Neuronal stem cell (in vitro differentiated cells): ENCODE data around the gene DNAH1.

ENCODE experiments used
- DNase-seq: peaks from one replicate; pipeline ENCODE4 v3.0.0-alpha.2; 2013; ENCODE audit warnings: low spot score
- H2AFZ ChIP-seq: one replicate; pipeline ENCODE4 v1.6.1; 2013; ENCODE audit warnings: mild to moderate bottlenecking, low read length, inconsistent platforms
- H2AK5ac ChIP-seq: 2 replicates; pipeline ENCODE4 v1.6.1; 2013; ENCODE audit warnings: low read depth, mild to moderate bottlenecking, inconsistent platforms, low read length, moderate library complexity, mixed read lengths
- H2BK120ac ChIP-seq: 2 replicates; pipeline ENCODE4 v1.6.1; 2013; ENCODE audit warnings: low read depth, mild to moderate bottlenecking, inconsistent platforms, low read length, moderate library complexity, mixed read lengths
- H2BK12ac ChIP-seq: one replicate; pipeline ENCODE4 v1.6.1; 2013; ENCODE audit warnings: low read length, inconsistent platforms
- H2BK15ac ChIP-seq: 2 replicates; pipeline ENCODE4 v1.6.1; 2013; ENCODE audit warnings: mild to moderate bottlenecking, low read length, inconsistent platforms, mixed read lengths
- H2BK5ac ChIP-seq: one replicate; pipeline ENCODE4 v1.6.1; 2013; ENCODE audit warnings: inconsistent platforms, mild to moderate bottlenecking, low read length, moderate library complexity
- H3K14ac ChIP-seq: one replicate; pipeline ENCODE4 v1.6.1; 2013; ENCODE audit warnings: low read length, inconsistent platforms
- H3K18ac ChIP-seq: 2 replicates; pipeline ENCODE4 v1.6.1; 2013; ENCODE audit warnings: low read length, inconsistent platforms
- H3K23ac ChIP-seq: 2 replicates; pipeline ENCODE4 v1.6.1; 2013; ENCODE audit warnings: low read depth, mild to moderate bottlenecking, mixed read lengths, low read length, inconsistent platforms; ENCODE audit not compliant: poor library complexity
- H3K27ac ChIP-seq: replicated peaks from 3 replicates; pipeline ENCODE4 v1.5.1; 2013; ENCODE audit warnings: low read length, inconsistent platforms
- H3K27me3 ChIP-seq, 3 experiments: 2 replicates each; pipeline ENCODE4 v1.6.1; 2013; ENCODE audit warnings: low read length in 3 of 3, mild to moderate bottlenecking in 2 of 3, inconsistent platforms in 1 of 3, low read depth in 1 of 3, mixed read lengths in 1 of 3, moderate library complexity in 1 of 3; ENCODE audit not compliant: control insufficient read depth in 3 of 3, insufficient read depth in 3 of 3
- H3K36me3 ChIP-seq, 2 donors: replicated peaks in 1 of 2; 2 replicates each; pipeline ENCODE4 v1.6.1; 2013; ENCODE audit warnings: low read length in 2 of 2; ENCODE audit not compliant: control insufficient read depth in 2 of 2, insufficient read depth in 2 of 2
- H3K4ac ChIP-seq: 2 replicates; pipeline ENCODE4 v1.6.1; 2013; ENCODE audit warnings: inconsistent platforms, mild to moderate bottlenecking, low read length, moderate library complexity
- H3K4me1 ChIP-seq, 2 donors: 1 replicate in 1 of 2; 2 replicates in 1 of 2; pipeline ENCODE4 v1.6.1; 2013; ENCODE audit warnings: low read length in 2 of 2, low read depth in 1 of 2; ENCODE audit not compliant: control insufficient read depth in 2 of 2, insufficient read depth in 1 of 2
- H3K4me2 ChIP-seq: one replicate; pipeline ENCODE4 v1.6.1; 2013; ENCODE audit warnings: mild to moderate bottlenecking, low read length, inconsistent platforms; ENCODE audit not compliant: insufficient read depth, poor library complexity, severe bottlenecking
- H3K4me3 ChIP-seq, 2 donors: 2 replicates each; pipeline ENCODE4 v1.5.1; 2013; ENCODE audit warnings: low read length in 2 of 2, mild to moderate bottlenecking in 2 of 2, inconsistent platforms in 1 of 2, moderate library complexity in 1 of 2
- H3K79me1 ChIP-seq: one replicate; pipeline ENCODE4 v1.6.1; 2013; ENCODE audit warnings: low read depth, mild to moderate bottlenecking, inconsistent platforms, low read length, moderate library complexity
- H3K9ac ChIP-seq: one replicate; pipeline ENCODE4 v1.6.1; 2013; ENCODE audit warnings: mild to moderate bottlenecking, low read depth, low read length, inconsistent platforms; ENCODE audit not compliant: poor library complexity
- H3K9me3 ChIP-seq, 2 donors: replicated peaks in 1 of 2; 2 replicates each; pipeline versions ENCODE3 to v1.6.1; 2013; ENCODE audit warnings: low read length in 2 of 2, mild to moderate bottlenecking in 2 of 2, inconsistent platforms in 1 of 2, low read depth in 1 of 2, mixed read lengths in 1 of 2, moderate library complexity in 1 of 2; ENCODE audit not compliant: control insufficient read depth in 2 of 2, insufficient read depth in 1 of 2
- H4K8ac ChIP-seq: one replicate; pipeline ENCODE4 v1.6.1; 2013; ENCODE audit warnings: low read depth, mild to moderate bottlenecking, inconsistent platforms, low read length, moderate library complexity
- H4K91ac ChIP-seq: one replicate; pipeline ENCODE4 v1.6.1; 2013; ENCODE audit warnings: low read length, low read depth, mild to moderate bottlenecking, inconsistent platforms; ENCODE audit not compliant: poor library complexity
- WGBS, 2 donors: extraction: QIAGEN DNeasy Blood & Tissue Kit; methylation state at CpG; one replicate each; pipeline ENCODE4 v1.1.7; 2013; ENCODE audit warnings: missing lambda C conversion rate in 2 of 2, mixed read lengths in 1 of 2; ENCODE audit not compliant: insufficient read length in 2 of 2, insufficient replicate concordance in 1 of 2; ENCODE audit errors: extremely low coverage in 2 of 2; 5-methylcytosine and 5-hydroxymethylcytosine counted together

DNAH1 gene

DNA sequence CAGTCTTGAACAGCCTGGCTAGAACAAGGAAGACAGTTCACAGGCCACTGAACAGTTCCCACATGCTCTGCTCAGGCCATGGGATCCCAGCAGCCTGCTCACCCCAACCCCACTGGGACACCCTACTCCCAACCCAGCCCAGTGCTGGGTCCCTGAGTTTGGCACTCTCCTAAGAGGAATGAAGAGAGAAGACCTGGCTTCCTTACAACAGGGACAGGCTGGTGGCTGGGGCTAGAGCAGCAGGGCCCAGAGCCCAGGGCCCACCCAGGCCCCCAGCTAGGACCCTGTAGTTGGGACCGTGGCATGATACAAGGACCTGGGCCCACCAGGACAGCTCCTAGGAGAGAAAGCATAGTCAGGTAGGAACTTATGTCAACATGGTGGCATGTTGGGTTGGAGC is 85.4 kb downstream of the DNAH1 start:
- Histone ChIP-seq H2BK15ac (no peak overlapping the region), H3K4me2 (no peak overlapping the region), H3K4me3 (no peak overlapping the region), H4K8ac (no peak overlapping the region), H3K4me1 (no peaks in the 10 kb centered on the region), H2BK120ac (no peak overlapping the region), H3K9ac (no peak overlapping the region), H3K4ac (no peak overlapping the region), H2AFZ (no peak overlapping the region), H3K14ac (no peak overlapping the region), H4K91ac (no peak overlapping the region), H3K9me3 (no peaks in the 10 kb centered on the region), H2BK5ac (no peak overlapping the region), H3K27me3 (no peaks in the 10 kb centered on the region), H3K36me3 (peaks cover 57 to 66% of the 10 kb centered on the region in 2 donors), H3K27ac (no peak overlapping the region), H3K79me1 (peaks cover 10% of the 10 kb centered on the region), H2BK12ac (no peak overlapping the region), H2AK5ac (no peak overlapping the region), H3K18ac (no peak overlapping the region), H3K23ac (no peak overlapping the region)
- WGBS, 2 donors: no CpG with 5 or more reads among the region's 1 CpG
- no peak for DNase-seq

DNA sequence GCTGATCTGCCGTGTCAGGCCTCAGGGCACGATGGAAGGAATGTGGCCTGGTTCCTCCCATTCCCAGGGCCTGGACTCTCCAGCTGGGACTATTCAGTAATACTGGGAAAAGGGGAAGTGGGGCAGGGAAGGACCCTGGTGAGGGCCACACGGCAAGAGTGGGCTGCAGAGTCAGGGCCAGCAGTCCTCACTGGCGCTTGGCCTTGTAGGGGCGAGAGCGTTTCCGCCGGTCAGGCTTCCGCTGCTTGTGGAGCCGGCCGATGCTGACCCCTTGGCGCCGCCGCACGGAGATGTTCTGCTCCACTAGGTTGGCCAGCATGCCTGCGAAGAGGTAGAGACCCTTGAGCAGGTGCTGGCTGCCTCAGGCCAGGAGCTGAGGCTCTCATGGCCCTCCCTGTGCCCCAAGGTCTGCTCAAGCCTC is 86.0 kb downstream of the DNAH1 start:
- H3K4me2 ChIP-seq: no peak overlapping the region
- H2AK5ac ChIP-seq: no peak overlapping the region
- no peak overlapping the region for H3K23ac ChIP-seq
- no peak overlapping the region for H3K14ac ChIP-seq
- no peak overlapping the region for H3K27ac ChIP-seq
- no peak for DNase-seq
- H4K91ac ChIP-seq: no peak overlapping the region
- H2BK120ac ChIP-seq: no peak overlapping the region
- no peak overlapping the region for H2BK5ac ChIP-seq
- H2BK15ac ChIP-seq: no peak overlapping the region
- peak overlapping the region; percentile 21 for H3K9ac ChIP-seq
- H3K36me3 ChIP-seq: peaks cover 62 to 71% of the 10 kb centered on the region in 2 donors
- WGBS, 2 donors: no CpG with 5 or more reads among the region's 16 CpGs
- no peak overlapping the region for H4K8ac ChIP-seq
- no peak overlapping the region for H2AFZ ChIP-seq
- H2BK12ac ChIP-seq: no peak overlapping the region
- H3K79me1 ChIP-seq: peaks cover 13% of the 10 kb centered on the region
- no peak overlapping the region for H3K18ac ChIP-seq
- H3K9me3 ChIP-seq: no peaks in the 10 kb centered on the region
- H3K4me3 ChIP-seq: no peak overlapping the region
- no peaks in the 10 kb centered on the region for H3K4me1 ChIP-seq
- no peak overlapping the region for H3K4ac ChIP-seq
- no peaks in the 10 kb centered on the region for H3K27me3 ChIP-seq

DNA sequence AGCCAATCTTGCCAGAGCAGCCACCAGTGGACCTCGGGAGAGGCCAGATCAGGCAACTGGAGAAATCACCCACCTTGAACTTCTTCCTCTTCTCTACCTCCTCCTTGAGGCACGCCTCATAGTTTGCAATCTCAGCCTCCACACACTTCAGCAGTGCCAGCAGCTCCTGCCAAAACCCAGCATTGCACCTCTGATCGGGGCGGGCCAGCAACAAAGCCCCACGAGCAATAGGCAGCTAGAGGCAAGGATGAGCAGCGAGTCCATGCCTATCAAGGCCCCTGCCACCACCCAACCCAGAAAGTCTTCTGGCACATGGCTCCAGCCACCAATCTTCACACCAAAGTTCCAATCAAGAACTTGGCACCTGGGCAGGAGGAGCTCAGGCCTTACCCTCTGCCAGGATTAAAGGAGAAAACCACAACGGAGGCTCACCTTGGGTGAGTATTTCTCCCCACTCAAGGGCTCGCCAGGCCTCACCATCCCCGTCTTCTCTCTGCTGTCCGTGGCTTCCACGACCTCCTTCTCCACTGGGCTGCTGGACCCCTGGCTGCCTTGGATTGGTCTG is 86.7 kb downstream of the DNAH1 start:
- no peak overlapping the region for H3K18ac ChIP-seq
- no CpG with 5 or more reads among the region's 11 CpGs for WGBS, 2 donors
- no peak overlapping the region for H2AFZ ChIP-seq
- no peak overlapping the region for H3K4me2 ChIP-seq
- peaks cover 68 to 78% of the 10 kb centered on the region in 2 donors for H3K36me3 ChIP-seq
- no peak overlapping the region for H3K27ac ChIP-seq
- H3K14ac ChIP-seq: no peak overlapping the region
- H3K9ac ChIP-seq: peak overlapping the region; percentile 40
- H3K9me3 ChIP-seq: no peaks in the 10 kb centered on the region
- H2BK5ac ChIP-seq: no peak overlapping the region
- no peak overlapping the region for H2BK15ac ChIP-seq
- H2AK5ac ChIP-seq: no peak overlapping the region
- no peak overlapping the region for H3K4me3 ChIP-seq
- no peak overlapping the region for H2BK12ac ChIP-seq
- H3K4ac ChIP-seq: no peak overlapping the region
- DNase-seq: no peak
- H3K23ac ChIP-seq: no peak overlapping the region
- H3K4me1 ChIP-seq: no peaks in the 10 kb centered on the region
- H4K91ac ChIP-seq: no peak overlapping the region
- no peaks in the 10 kb centered on the region for H3K27me3 ChIP-seq
- H4K8ac ChIP-seq: no peak overlapping the region
- no peak overlapping the region for H2BK120ac ChIP-seq
- peaks cover 13% of the 10 kb centered on the region for H3K79me1 ChIP-seq

DNA sequence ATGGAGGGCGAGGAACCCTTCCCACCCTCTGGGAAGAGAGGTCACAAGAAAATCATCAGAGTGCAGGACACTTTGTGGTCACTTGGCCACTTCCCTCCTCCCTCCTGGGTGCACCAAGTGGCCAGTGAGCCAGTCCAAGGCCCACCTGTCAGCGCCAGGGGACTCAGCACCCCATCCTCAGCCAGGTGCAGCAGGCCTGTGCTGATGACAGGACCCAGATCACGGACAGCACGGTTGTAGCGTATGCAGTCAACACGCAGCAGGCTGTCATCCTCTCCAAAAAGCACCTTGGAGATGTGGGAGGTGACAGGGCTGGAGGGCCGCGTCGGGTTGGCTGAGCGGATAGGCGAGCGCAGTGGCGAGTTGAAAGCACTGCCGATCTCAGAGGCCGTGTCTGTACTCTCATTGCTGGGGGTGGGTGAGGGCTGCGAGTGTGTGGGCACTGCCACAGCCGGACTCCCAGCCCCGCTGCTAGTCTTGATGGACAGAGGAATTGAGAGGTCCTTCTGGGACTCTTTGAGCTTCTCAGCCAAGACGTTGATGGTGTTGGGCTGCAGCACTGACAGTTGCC is 87.2 kb downstream of the DNAH1 start:
- H3K27ac ChIP-seq: no peak overlapping the region
- no peaks in the 10 kb centered on the region for H3K9me3 ChIP-seq
- no peak overlapping the region for H4K91ac ChIP-seq
- no peak overlapping the region for H2BK12ac ChIP-seq
- no peak overlapping the region for H4K8ac ChIP-seq
- H3K4me2 ChIP-seq: no peak overlapping the region
- no peak overlapping the region for H2AK5ac ChIP-seq
- WGBS, 2 donors: no CpG with 5 or more reads among the region's 19 CpGs
- peaks cover 15% of the 10 kb centered on the region for H3K79me1 ChIP-seq
- no peak overlapping the region for H3K4me3 ChIP-seq
- H3K14ac ChIP-seq: no peak overlapping the region
- H3K9ac ChIP-seq: peak overlapping the region; percentile 40
- H3K36me3 ChIP-seq: peaks cover 73 to 84% of the 10 kb centered on the region in 2 donors
- no peak overlapping the region for H2AFZ ChIP-seq
- no peak overlapping the region for H2BK15ac ChIP-seq
- H2BK120ac ChIP-seq: peak overlapping the region; percentile 31
- H3K27me3 ChIP-seq: no peaks in the 10 kb centered on the region
- no peak overlapping the region for H3K18ac ChIP-seq
- peak overlapping the region; percentile 22 for H2BK5ac ChIP-seq
- DNase-seq: no peak
- H3K4ac ChIP-seq: no peak overlapping the region
- H3K4me1 ChIP-seq: peaks cover 0 to under 1% of the 10 kb centered on the region in 2 donors
- no peak overlapping the region for H3K23ac ChIP-seq
